Osteoblast (primary cell): ENCODE data around the gene FAM3A. TPM values are rescaled to one million over a fixed set of nuclear protein-coding genes. Genes with fewer than 3 reads are reported as not detected.
A peak's percentile ranks its signal among the peaks of the same experiment; 100 is the strongest.

Experiments
- DNase-seq: peaks from one replicate; pipeline ENCODE4 v3.0.0; 2011; ENCODE audit warnings: low spot score, mixed read lengths; ENCODE audit not compliant: insufficient read length; ENCODE audit errors: missing footprints
- H2AFZ ChIP-seq: 2 replicates; pipeline ENCODE4 v1.6.0; 2011; ENCODE audit warnings: mild to moderate bottlenecking, low read length
- H3K27ac ChIP-seq: 2 replicates; pipeline ENCODE4 v1.5.1; 2011; ENCODE audit warnings: mild to moderate bottlenecking, low read depth, low read length, moderate library complexity
- H3K27me3 ChIP-seq: 2 replicates; pipeline ENCODE4 v1.6.0; 2012; ENCODE audit warnings: mild to moderate bottlenecking, control low read depth, inconsistent platforms, low read length, moderate library complexity; ENCODE audit not compliant: insufficient read depth
- H3K36me3 ChIP-seq: 2 replicates; pipeline ENCODE4 v1.5.1; 2011; ENCODE audit warnings: mild to moderate bottlenecking, low read length, control low read depth, moderate library complexity; ENCODE audit not compliant: insufficient read depth
- H3K4me1 ChIP-seq: 2 replicates; pipeline ENCODE4 v1.5.1; 2011; ENCODE audit warnings: mild to moderate bottlenecking, low read length, control low read depth, moderate library complexity; ENCODE audit not compliant: insufficient read depth
- H3K4me2 ChIP-seq: 2 replicates; pipeline ENCODE4 v1.6.0; 2011; ENCODE audit warnings: mild to moderate bottlenecking, low read length; ENCODE audit not compliant: insufficient read depth
- H3K4me3 ChIP-seq: fragments of 200-600 bp; sonication (generic); 3 replicates; pipeline ENCODE4 v1.5.1; 2012; ENCODE audit warnings: mild to moderate bottlenecking, low read length, inconsistent platforms; ENCODE audit not compliant: insufficient read depth
- H3K79me2 ChIP-seq: 2 replicates; pipeline ENCODE4 v1.6.0; 2012; ENCODE audit warnings: mild to moderate bottlenecking, low read length, control low read depth, inconsistent platforms; ENCODE audit not compliant: insufficient read depth
- H3K9me3 ChIP-seq: 2 replicates; pipeline ENCODE4 v1.5.1; 2011; ENCODE audit warnings: low read depth, low read length, control low read depth
- H4K20me1 ChIP-seq: 2 replicates; pipeline ENCODE4 v1.6.0; 2012; ENCODE audit warnings: mild to moderate bottlenecking, low read length, control low read depth; ENCODE audit not compliant: insufficient read depth
- CTCF ChIP-seq: IDR thresholded peaks from 2 replicates; pipeline ENCODE4 v1.5.1; 2011; ENCODE audit warnings: mild to moderate bottlenecking, low read depth, low read length, moderate library complexity; ENCODE audit errors: extremely low read depth
- total RNA-seq: library from RNA; depleted of rRNA; stranded (reverse); fragments of >200 nt; gene quantifications from 2 replicates; pipeline ENCODE4 v1.2.3, GENCODE V29; 2012

Gene FAM3A
- total RNA-seq, 1 donor, result 21.4 TPM

- no peak for TF ChIP-seq CTCF
- no peaks in the 10 kb centered on the region for H3K4me1 ChIP-seq
- H3K27ac ChIP-seq, result no peak overlapping the region
- H3K4me3 ChIP-seq, result no peak overlapping the region
- no peaks in the 10 kb centered on the region for H4K20me1 ChIP-seq
- H3K79me2 ChIP-seq, result no peaks in the 10 kb centered on the region
- peak; percentile 23 for DNase-seq
- H3K4me2 ChIP-seq, result no peak overlapping the region
- H2AFZ ChIP-seq, result no peak overlapping the region
- no peaks in the 10 kb centered on the region for H3K9me3 ChIP-seq
- no peaks in the 10 kb centered on the region for H3K36me3 ChIP-seq
- no peaks in the 10 kb centered on the region for H3K27me3 ChIP-seq
Observed at GRCh38 chrX:154508384-154508745, 7.7 kb downstream of the FAM3A start.

GRCh38 chrX:154507673-154508383 lies 8.2 kb downstream of the FAM3A start:
- Histone ChIP-seq H3K36me3 (no peaks in the 10 kb centered on the region), H3K27me3 (no peaks in the 10 kb centered on the region), H3K9me3 (no peaks in the 10 kb centered on the region), H3K4me2 (no peak overlapping the region), H4K20me1 (no peaks in the 10 kb centered on the region), H3K4me1 (no peaks in the 10 kb centered on the region), H3K4me3 (no peak overlapping the region), H2AFZ (no peak overlapping the region), H3K27ac (no peak overlapping the region), H3K79me2 (no peaks in the 10 kb centered on the region)
- peak; percentile 26 for DNase-seq
- TF ChIP-seq CTCF, result no peak

- no peaks in the 10 kb centered on the region for H3K4me1 ChIP-seq
- DNase-seq, result peak; percentile 66
- H3K4me2 ChIP-seq, result no peak overlapping the region
- no peak overlapping the region for H2AFZ ChIP-seq
- no peaks in the 10 kb centered on the region for H3K36me3 ChIP-seq
- H4K20me1 ChIP-seq, result no peaks in the 10 kb centered on the region
- no peak overlapping the region for H3K27ac ChIP-seq
- H3K4me3 ChIP-seq, result no peak overlapping the region
- no peaks in the 10 kb centered on the region for H3K9me3 ChIP-seq
- no peak for TF ChIP-seq CTCF
- no peaks in the 10 kb centered on the region for H3K27me3 ChIP-seq
- H3K79me2 ChIP-seq, result no peaks in the 10 kb centered on the region
Observed at GRCh38 chrX:154506483-154507332, 9.3 kb downstream of the FAM3A start.

- H3K36me3 ChIP-seq, result no peaks in the 10 kb centered on the region
- H3K9me3 ChIP-seq, result no peaks in the 10 kb centered on the region
- H3K4me2 ChIP-seq, result no peak overlapping the region
- TF ChIP-seq CTCF, result no peak
- no peaks in the 10 kb centered on the region for H3K4me1 ChIP-seq
- H4K20me1 ChIP-seq, result no peaks in the 10 kb centered on the region
- peak; percentile 90 for DNase-seq
- H3K27ac ChIP-seq, result no peak overlapping the region
- H3K27me3 ChIP-seq, result no peaks in the 10 kb centered on the region
- H2AFZ ChIP-seq, result no peak overlapping the region
- no peaks in the 10 kb centered on the region for H3K79me2 ChIP-seq
- no peak overlapping the region for H3K4me3 ChIP-seq
Observed at GRCh38 chrX:154505734-154506133, 10.3 kb downstream of the FAM3A start.
